Adrenal gland (tissue), 5 donors: ENCODE results near the gene KRTAP5-11.
"Not testable (repeated sequence)": the region's sequence is repeated elsewhere in the genome, so short reads cannot be mapped to it uniquely, and the experiment has no call there.

Experiments
- CTCF ChIP-seq, 6 experiments: fragments of 450-650 bp in 4 of 6; fragments of 200-600 bp in 2 of 6; sonication (generic) in 1 of 6; IDR thresholded peaks; 1 replicate in 5 of 6; 2 replicates in 1 of 6; pipeline versions ENCODE4 v1.5.1 to v1.8.0; 2016 to 2021; ENCODE audit warnings: antibody characterized with exemption in 6 of 6, mild to moderate bottlenecking in 2 of 6, moderate library complexity in 1 of 6
- POLR2A ChIP-seq, 2 donors: fragments of 450-650 bp; IDR thresholded peaks; one replicate each; pipeline ENCODE4 v1.6.1; 2017; ENCODE audit warnings: antibody characterized with exemption in 2 of 2, mild to moderate bottlenecking in 2 of 2, moderate library complexity in 1 of 2
- donor health status: DM: no; HTN: no; CAD: no.

- TF ChIP-seq POLR2A, CTCF (IDR thresholded peaks at IDR 0.05): not testable (repeated sequence)
Observed at GRCh38 chr11:71537977-71538665, 44.6 kb downstream of the KRTAP5-11 start, which contains the start of gene KRTAP5-8.
